Measurements from ENCODE around the gene GATAD1. TPM values are rescaled to one million over a fixed set of nuclear protein-coding genes. Genes with fewer than 3 reads are reported as not detected.
"Not testable (repeated sequence)": the region's sequence is repeated elsewhere in the genome, so short reads cannot be mapped to it uniquely, and the experiment has no call there.

GATAD1 gene
- total RNA-seq, 2 donors from 2014 or later: 22.9 to 28.8 TPM

- no peaks in the 10 kb centered on the region for H3K4me1 ChIP-seq
- no peak overlapping the region for H3K4me3 ChIP-seq
- no peak for DNase-seq
- intact Hi-C loops (cut with DNase I): no loop called here
- no peak overlapping the region for H3K9ac ChIP-seq (ENCODE audit: low read depth in 2 of 2, low read length in 2 of 2)
- no peaks in the 10 kb centered on the region for H3K9me3 ChIP-seq
- H3K27ac ChIP-seq: no peak overlapping the region
- no peak for TF ChIP-seq CTCF (IDR thresholded peaks at IDR 0.05)
- H3K36me3 ChIP-seq: no peaks in the 10 kb centered on the region
- no peaks in the 10 kb centered on the region for H3K27me3 ChIP-seq
Measured at GRCh38 chr7:92437956-92438491, 9.3 kb upstream of the GATAD1 start.

GRCh38 chr7:92442720-92443119 is 4.6 kb upstream of the GATAD1 start:
- H3K4me3 ChIP-seq; H3K9ac ChIP-seq (ENCODE audit: low read depth in 2 of 2, low read length in 2 of 2); H3K9me3 ChIP-seq; H3K36me3 ChIP-seq; H3K4me1 ChIP-seq; H3K27me3 ChIP-seq; H3K27ac ChIP-seq; DNase-seq: not testable (repeated sequence)
- intact Hi-C loops (cut with DNase I): loop anchor here (10.0 kb wide), 1 partner anchor 198 kb away; the partner anchor contains the start of genes ANKIB1 and KRIT1

- Histone ChIP-seq H3K27me3 (no peaks in the 10 kb centered on the region), H3K9ac (ENCODE audit: low read depth in 2 of 2, low read length in 2 of 2) (peak overlapping the region; percentile 84 to 100), H3K27ac (peak overlapping the region; percentile 98), H3K4me1 (peaks cover 12% of the 10 kb centered on the region), H3K36me3 (peaks cover 8% of the 10 kb centered on the region), H3K4me3 (peak overlapping the region; percentile 94), H3K9me3 (no peaks in the 10 kb centered on the region)
- no peak for TF ChIP-seq CTCF (IDR thresholded peaks at IDR 0.05)
- no peak for DNase-seq
- intact Hi-C loops (cut with DNase I): loop anchor here (5.0 to 10.0 kb wide), 2 partner anchors 202 to 315 kb away; partner anchors contain the start of genes ANKIB1, CYP51A1 and KRIT1
Measured at GRCh38 chr7:92446869-92447344, 375 bp upstream of the GATAD1 start.

- Histone ChIP-seq H3K27ac (peak overlapping the region; percentile 98), H3K27me3 (no peaks in the 10 kb centered on the region), H3K36me3 (peaks cover 8% of the 10 kb centered on the region), H3K9ac (ENCODE audit: low read depth in 2 of 2, low read length in 2 of 2) (peak overlapping the region; percentile 84 to 100), H3K4me1 (peaks cover 12% of the 10 kb centered on the region), H3K9me3 (no peaks in the 10 kb centered on the region), H3K4me3 (peak overlapping the region; percentile 94)
- DNase-seq: peak; percentile 75
- peak; percentile 20 for TF ChIP-seq CTCF (IDR thresholded peaks at IDR 0.05)
- intact Hi-C loops (cut with DNase I): loop anchor here (5.0 to 10.0 kb wide), 2 partner anchors 203 to 316 kb away; partner anchors contain the start of genes ANKIB1, CYP51A1 and KRIT1
Measured at GRCh38 chr7:92448205-92448747, 994 bp downstream of the GATAD1 start.

- TF ChIP-seq CTCF (IDR thresholded peaks at IDR 0.05): no peak
- Histone ChIP-seq H3K4me3 (no peak overlapping the region), H3K36me3 (peaks cover 22% of the 10 kb centered on the region), H3K27me3 (no peaks in the 10 kb centered on the region), H3K27ac (no peak overlapping the region), H3K9me3 (no peaks in the 10 kb centered on the region), H3K9ac (ENCODE audit: low read depth in 2 of 2, low read length in 2 of 2) (no peak overlapping the region), H3K4me1 (peaks cover 12% of the 10 kb centered on the region)
- no peak for DNase-seq
- intact Hi-C loops (cut with DNase I): loop anchor here (10.0 kb wide), 1 partner anchor 73 kb away; the partner anchor contains the start of genes PEX1 and RBM48
Measured at GRCh38 chr7:92451645-92452044, 4.4 kb downstream of the GATAD1 start.

GRCh38 chr7:92456236-92456635 is 9.0 kb downstream of the GATAD1 start:
- Histone ChIP-seq H3K9me3 (no peaks in the 10 kb centered on the region), H3K9ac (ENCODE audit: low read depth in 2 of 2, low read length in 2 of 2) (no peak overlapping the region), H3K36me3 (peaks cover 18% of the 10 kb centered on the region), H3K27ac (no peak overlapping the region), H3K27me3 (no peaks in the 10 kb centered on the region), H3K4me1 (no peaks in the 10 kb centered on the region), H3K4me3 (no peak overlapping the region)
- intact Hi-C loops (cut with DNase I): loop anchor here (10.0 kb wide), 1 partner anchor 69 kb away; the partner anchor contains the start of genes PEX1 and RBM48
- TF ChIP-seq CTCF (IDR thresholded peaks at IDR 0.05): no peak
- no peak for DNase-seq
